HG02938 (cell line): ENCODE data around the gene ZNF410.

Source experiments
- ATAC-seq: cut with Tn5 transposase; IDR thresholded peaks from one replicate; pipeline ENCODE4 v1.9.1; 2021; ENCODE audit warnings: mild to moderate bottlenecking, moderate library complexity; ENCODE audit not compliant: unreplicated experiment

Gene ZNF410

DNA sequence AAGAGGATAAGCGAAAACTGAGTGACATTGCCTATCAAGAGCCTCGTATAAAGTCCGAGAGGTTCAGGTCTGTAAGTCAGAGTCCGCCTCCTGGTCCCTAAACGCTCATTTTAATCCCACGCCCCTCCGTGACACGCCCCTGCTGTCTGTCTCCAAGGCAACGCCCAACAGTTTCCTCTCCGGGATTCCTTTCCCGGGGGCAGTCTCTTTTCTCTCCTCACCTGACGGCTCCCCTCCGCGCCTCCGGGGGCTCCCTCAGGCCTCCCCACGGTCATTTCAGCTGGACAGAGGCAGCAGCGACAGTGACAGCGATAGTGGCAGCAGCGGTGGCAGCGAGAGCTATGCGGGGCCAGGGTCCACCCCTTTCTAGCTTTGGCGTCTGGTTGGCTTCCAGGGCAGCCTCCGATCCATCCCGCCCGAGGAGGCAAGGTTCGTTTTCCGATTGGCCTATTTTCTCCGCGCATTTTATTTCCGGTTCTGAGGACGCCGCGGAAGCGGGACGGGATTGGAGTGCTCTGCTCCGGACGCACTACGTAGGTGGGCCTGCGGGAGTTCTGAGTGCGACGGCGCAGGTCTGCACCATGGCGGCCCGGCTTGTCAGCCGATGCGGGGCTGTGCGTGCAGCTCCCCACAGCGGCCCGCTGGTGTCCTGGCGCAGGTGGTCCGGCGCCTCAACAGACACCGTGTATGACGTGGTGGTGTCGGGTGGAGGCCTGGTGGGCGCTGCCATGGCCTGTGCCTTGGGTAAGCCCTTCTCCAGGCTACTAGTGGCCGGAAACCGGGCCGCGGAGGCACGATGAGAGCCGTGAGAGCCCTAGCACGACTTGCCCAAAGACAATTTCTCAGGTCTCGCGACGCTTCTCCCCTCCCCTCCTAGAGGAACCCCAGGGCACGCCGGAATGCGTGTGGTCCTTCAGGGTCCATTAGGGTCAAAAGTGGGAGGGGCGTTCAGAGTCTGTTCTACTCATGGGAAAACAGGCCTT, 63.4 kb downstream of the ZNF410 start, which contains the start of the genes COQ6 and FAM161B:
COQ6 (plus strand) TSS at position 551 of the 983 bp plus-strand sequence; CDS start at position 582, 31 bp downstream.
FAM161B (minus strand) TSS at position 343 of the 983 bp plus-strand sequence; CDS start at position 275, 68 bp downstream.
- ATAC-seq = peak; percentile 88

DNA sequence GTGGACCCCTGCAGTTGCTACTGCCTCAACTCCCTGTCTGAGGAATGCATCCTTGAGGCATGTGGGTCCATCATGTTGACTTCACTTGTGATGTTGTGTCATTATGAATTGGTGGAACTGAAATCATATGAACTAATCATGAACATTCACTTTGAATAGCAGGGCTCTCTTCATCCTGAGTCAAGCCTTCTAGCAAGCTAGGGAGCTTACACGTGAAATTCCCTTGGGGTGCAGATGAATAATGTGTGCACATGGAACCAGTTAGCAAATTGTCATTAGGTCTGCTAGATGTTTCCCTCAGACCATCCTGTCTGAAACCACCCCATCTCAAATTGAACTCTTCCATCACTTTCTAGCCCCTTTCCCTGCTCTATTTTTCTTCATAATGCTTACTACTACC, 67.1 kb downstream of the ZNF410 start:
- ATAC-seq = no peak

DNA sequence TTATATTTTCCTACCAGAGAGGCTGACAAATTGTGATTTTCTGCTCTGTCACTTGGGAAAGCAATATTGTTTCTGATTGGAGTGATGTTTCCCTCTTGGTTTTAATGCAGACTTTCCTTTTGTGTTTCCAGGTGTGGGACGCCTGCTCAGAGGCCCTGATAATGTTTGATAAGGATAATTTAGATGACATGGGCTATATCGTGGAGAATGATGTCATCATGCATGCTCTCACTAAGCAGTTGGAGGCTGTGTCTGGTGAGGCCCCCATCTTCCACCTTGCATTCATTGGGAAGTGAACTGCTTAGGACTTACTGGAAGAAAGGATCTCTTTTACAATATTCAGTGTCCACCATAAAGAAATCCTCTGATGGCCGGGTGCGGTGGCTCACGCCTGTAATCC, 69.0 kb downstream of the ZNF410 start:
- no peak for ATAC-seq

DNA sequence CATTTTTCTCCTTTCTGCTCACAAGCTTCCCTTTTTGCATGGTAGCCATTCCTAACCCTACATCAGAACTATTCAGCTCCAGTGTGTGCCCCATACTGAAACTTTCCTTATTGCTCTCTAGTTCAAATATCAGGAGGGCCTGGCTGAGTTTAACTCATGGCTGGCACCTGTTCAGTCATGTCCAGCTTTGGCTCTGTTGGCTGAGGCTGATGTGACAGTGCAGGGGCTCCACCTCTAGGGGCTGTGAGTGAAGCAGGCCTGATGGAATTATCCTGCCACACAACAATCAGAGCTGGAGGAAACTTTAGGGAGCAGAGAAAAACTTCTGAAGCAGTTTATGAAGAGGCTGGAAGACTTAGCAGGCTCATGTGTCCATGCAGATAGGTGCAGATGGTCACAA, 71.9 kb downstream of the ZNF410 start:
- no peak for ATAC-seq

DNA sequence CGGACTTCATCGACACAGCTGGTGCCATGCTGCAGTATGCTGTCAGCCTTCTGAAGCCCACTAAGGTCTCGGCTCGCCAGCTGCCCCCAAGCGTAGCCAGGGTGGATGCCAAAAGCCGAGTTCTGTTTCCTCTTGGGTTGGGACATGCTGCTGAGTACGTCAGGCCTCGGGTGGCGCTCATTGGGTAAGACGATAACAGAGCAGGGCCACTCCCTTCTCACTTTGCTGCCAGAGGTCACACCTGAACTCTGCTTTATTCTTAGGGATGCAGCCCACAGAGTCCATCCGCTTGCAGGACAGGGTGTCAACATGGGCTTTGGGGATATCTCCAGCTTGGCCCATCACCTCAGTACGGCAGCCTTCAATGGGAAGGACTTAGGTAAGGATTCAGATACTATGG, 74.5 kb downstream of the ZNF410 start:
- no peak for ATAC-seq

DNA sequence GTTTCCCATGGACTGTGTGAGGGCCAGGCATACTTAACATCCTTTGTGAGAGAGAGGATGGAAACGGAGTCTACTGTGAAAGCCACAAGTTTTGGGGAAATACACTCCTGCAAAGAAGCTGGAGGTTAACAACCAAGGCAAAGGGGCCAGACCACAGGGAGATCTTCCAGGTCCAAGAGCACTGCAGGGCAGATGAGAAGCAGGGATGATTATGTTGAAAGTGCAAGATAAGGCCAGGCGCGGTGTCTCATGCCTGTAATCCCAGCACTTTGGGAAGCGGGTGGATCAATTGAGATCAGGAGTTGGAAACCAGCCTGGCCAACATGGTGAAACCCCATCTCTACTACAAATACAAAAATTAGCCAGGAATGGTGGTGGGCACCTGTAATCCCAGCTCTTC, 78.6 kb downstream of the ZNF410 start:
- ATAC-seq = no peak

DNA sequence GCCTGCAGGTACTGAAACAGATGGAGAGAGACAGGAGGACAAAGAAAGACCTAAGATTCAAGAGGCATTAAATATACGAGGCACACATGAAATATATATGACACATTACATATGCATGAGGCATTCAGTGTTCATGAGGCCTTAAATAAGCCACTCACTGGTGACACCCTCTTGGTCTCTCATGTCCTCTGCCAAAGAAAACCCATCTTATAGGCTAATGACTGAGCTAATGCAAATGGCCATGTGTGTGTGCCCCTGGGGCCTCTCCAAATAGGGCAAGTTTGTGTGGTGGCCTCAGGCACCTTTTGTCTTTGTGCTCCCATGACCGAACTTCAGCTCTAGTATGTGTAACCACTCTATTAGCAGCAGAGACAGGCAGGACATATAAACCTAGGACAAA, 82.2 kb downstream of the ZNF410 start:
- ATAC-seq = no peak

DNA sequence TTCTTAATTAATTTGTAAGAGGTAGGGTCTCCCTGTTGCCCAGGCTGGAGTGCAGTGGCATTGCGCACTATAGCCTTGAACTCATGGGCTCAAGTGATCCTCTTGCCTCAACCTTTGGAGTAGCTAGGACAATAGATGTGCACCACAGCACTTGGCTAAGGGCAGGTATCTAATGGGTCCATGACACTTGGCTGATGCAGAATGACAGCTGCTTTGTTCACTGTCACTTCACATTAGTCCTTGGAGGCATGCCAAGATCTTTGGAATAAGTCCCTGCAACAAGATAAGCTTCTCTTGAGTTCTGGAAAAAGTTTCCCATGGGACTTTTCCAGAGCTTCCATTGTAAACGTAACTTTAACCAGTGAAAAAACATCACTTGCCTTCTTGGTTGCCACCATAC, 86.8 kb downstream of the ZNF410 start:
- no peak for ATAC-seq

DNA sequence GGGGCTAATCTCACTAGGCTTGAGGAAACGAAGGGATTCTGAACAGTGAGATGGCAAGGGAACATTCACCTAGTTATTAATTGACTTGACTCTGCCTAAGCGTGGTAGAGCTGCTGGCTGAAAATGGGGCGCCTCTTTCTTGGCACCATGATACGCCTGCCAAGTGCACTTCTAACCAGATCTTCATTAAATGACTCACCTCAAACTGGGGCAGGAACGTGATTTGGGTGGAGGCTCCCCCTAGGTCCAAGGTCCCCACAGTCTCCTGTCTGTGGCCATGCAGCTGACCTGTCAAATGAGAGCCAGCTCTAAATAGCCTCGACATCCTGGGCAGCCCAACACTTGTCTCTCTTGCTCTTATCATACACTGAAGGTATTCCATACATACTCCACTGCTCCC, 89.5 kb downstream of the ZNF410 start:
- no peak for ATAC-seq

DNA sequence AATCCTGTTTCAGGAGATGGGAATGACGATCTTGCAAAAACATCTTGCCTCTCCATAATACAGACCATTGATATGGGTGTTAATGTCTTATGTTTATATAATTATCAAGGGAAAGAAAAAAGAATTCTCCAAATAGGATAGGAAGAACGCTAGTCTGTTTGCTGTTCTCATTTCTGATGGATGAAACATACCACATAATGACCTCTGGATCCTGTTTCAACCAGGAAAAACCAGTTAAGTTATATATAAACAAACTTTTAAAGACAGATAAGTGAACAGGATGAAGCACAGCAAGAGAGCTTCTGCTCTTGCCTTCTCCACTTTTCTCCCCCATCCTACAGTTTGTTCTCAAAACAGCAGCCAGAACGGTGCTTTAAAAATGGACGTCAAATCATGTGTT, 91.2 kb downstream of the ZNF410 start:
- ATAC-seq = no peak
